ENCODE measurements around the gene TIAM2.

DNA sequence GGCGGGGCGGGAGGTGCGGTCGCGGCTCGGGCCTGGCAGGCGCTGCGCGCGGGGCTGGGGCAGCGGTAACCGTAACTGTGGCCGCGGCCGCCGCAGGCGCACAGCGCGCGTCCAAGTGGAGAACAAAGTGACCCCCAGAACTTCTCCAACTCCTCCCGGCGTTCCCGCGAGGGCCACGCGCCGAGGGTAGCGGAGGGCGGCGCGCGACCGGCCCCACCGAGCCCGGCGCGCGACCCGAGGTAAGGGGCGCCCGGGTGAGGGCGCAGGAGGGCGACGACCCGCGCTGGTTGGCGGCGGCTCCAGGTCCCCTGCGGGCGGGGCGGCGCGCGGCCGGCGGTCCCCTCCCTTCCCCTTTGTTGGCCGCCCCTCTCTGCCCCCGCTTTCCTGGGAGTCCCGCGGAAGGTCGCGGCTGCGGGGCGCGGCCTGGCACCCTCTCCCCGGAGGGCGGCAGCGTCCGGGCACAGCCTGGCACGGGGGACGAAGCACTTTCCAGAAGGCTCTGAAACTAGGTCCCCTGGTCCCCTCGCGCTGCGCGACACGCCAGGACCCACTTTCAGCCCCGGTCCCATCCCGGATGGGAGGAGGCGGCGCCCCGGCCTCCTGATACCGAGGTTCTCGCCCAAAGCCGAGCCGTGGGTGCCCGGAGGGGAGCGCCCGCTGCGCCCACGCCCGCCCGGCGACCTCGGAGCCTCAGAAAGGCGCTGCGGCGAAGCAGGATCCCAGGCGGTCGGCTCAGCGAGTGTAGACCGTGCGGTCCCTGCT is at the start of gene TIAM2:
- TF ChIP-seq, protein P1, sequence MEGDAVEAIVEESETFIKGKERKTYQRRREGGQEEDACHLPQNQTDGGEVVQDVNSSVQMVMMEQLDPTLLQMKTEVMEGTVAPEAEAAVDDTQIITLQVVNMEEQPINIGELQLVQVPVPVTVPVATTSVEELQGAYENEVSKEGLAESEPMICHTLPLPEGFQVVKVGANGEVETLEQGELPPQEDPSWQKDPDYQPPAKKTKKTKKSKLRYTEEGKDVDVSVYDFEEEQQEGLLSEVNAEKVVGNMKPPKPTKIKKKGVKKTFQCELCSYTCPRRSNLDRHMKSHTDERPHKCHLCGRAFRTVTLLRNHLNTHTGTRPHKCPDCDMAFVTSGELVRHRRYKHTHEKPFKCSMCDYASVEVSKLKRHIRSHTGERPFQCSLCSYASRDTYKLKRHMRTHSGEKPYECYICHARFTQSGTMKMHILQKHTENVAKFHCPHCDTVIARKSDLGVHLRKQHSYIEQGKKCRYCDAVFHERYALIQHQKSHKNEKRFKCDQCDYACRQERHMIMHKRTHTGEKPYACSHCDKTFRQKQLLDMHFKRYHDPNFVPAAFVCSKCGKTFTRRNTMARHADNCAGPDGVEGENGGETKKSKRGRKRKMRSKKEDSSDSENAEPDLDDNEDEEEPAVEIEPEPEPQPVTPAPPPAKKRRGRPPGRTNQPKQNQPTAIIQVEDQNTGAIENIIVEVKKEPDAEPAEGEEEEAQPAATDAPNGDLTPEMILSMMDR (IDR thresholded peaks at IDR 0.05; ENCODE audit: poor library complexity): peak; percentile 16
- TF ChIP-seq EZH2 (IDR thresholded peaks at IDR 0.05; ENCODE audit: borderline replicate concordance): no peak
- no peak for TF ChIP-seq EZH2phosphoT487 (IDR thresholded peaks at IDR 0.05; ENCODE audit: low read depth, severe bottlenecking, unreplicated experiment)

All from hepatocyte (in vitro differentiated cells).